GM10847 (cell line): Measurements from ENCODE around the gene CKAP2L.

Experiments
- POLR2A ChIP-seq: IDR thresholded peaks from 2 replicates; pipeline ENCODE4 v1.6.1; 2011; ENCODE audit not compliant: insufficient read length; ENCODE audit errors: extremely low read depth

Gene CKAP2L

GRCh38 chr2:112712465-112712864 lies 51.9 kb downstream of the CKAP2L start:
- TF ChIP-seq POLR2A: no peak

GRCh38 chr2:112710956-112711750 lies 53.3 kb downstream of the CKAP2L start:
- no peak for TF ChIP-seq POLR2A

- no peak for TF ChIP-seq POLR2A
Measured at GRCh38 chr2:112709703-112710102, 54.7 kb downstream of the CKAP2L start.

GRCh38 chr2:112708968-112709367 lies 55.4 kb downstream of the CKAP2L start:
- no peak for TF ChIP-seq POLR2A

GRCh38 chr2:112706170-112706664 lies 58.2 kb downstream of the CKAP2L start:
- TF ChIP-seq POLR2A: no peak

- TF ChIP-seq POLR2A: no peak
Measured at GRCh38 chr2:112705575-112705974, 58.8 kb downstream of the CKAP2L start.

- no peak for TF ChIP-seq POLR2A
Measured at GRCh38 chr2:112703684-112704083, 60.7 kb downstream of the CKAP2L start.

GRCh38 chr2:112701052-112701451 lies 63.4 kb downstream of the CKAP2L start:
- TF ChIP-seq POLR2A: no peak

- no peak for TF ChIP-seq POLR2A
Measured at GRCh38 chr2:112699984-112700667, 64.3 kb downstream of the CKAP2L start.

- TF ChIP-seq POLR2A: no peak
Measured at GRCh38 chr2:112698834-112699515, 65.4 kb downstream of the CKAP2L start.

GRCh38 chr2:112694182-112694581 lies 70.2 kb downstream of the CKAP2L start:
- TF ChIP-seq POLR2A: no peak

GRCh38 chr2:112693596-112693995 lies 70.8 kb downstream of the CKAP2L start:
- TF ChIP-seq POLR2A: no peak

- TF ChIP-seq POLR2A: no peak
Measured at GRCh38 chr2:112692918-112693317, 71.5 kb downstream of the CKAP2L start.

- TF ChIP-seq POLR2A: no peak
Measured at GRCh38 chr2:112692495-112692911, 71.9 kb downstream of the CKAP2L start.

- no peak for TF ChIP-seq POLR2A
Measured at GRCh38 chr2:112691881-112692281, 72.5 kb downstream of the CKAP2L start.
